RWPE1 (cell line): ENCODE data around the gene MOSMO.

Experiments used
- CTCF ChIA-PET: fragments of 350-600 bp; sonication (Branson Sonifier 250); formaldehyde crosslinking; extraction: SDS; loops from one replicate; lab custom pipeline; 2021; lab: Yijun Ruan, JAX
- POLR2A ChIA-PET: fragments of 400-600 bp; formaldehyde crosslinking; extraction: SDS; loops from one replicate; lab custom pipeline; 2020; ENCODE audit warnings: antibody characterized with exemption; ENCODE audit not compliant: low non-redundant PET; lab: Yijun Ruan, JAX
- DNase-seq: peaks from one replicate; pipeline ENCODE4 v3.0.0; 2012; ENCODE audit warnings: low spot score
- H3K27ac ChIP-seq: fragments of 450-650 bp; 2 replicates; pipeline ENCODE4 v1.5.1; 2017
- CTCF ChIP-seq: fragments of 450-650 bp; conservative IDR thresholded peaks from 2 replicates; pipeline ENCODE4 v1.5.1; 2017; ENCODE audit warnings: low read depth, mild to moderate bottlenecking

MOSMO gene

GRCh38 chr16:22005746-22006145, 2.2 kb upstream of the MOSMO start:
- POLR2A ChIA-PET = no interaction called here

GRCh38 chr16:22006636-22007035, 1.3 kb upstream of the MOSMO start:
- ChIA-PET CTCF (interaction anchor here (0.6 to 5.1 kb wide), 2 partner anchors 55 to 71 kb away, joined by 6 to 47 read pairs; no protein-coding TSS in a partner anchor), POLR2A (interaction anchor here (1.1 to 1.4 kb wide), 2 partner anchors 20 to 64 kb away, joined by 4 to 7 read pairs; no protein-coding TSS in a partner anchor)
- DNase-seq = no peak
- no peak for TF ChIP-seq CTCF
- H3K27ac ChIP-seq = no peak overlapping the region

More at GRCh38 chr16:22005746-22006145, 2.2 kb upstream of the MOSMO start:
- DNase-seq = no peak
- no peak overlapping the region for H3K27ac ChIP-seq
- TF ChIP-seq CTCF = no peak
- CTCF ChIA-PET = interaction anchor here (5.1 kb wide), 1 partner anchor 72 kb away, joined by 47 read pairs; no protein-coding TSS in a partner anchor

DNA sequence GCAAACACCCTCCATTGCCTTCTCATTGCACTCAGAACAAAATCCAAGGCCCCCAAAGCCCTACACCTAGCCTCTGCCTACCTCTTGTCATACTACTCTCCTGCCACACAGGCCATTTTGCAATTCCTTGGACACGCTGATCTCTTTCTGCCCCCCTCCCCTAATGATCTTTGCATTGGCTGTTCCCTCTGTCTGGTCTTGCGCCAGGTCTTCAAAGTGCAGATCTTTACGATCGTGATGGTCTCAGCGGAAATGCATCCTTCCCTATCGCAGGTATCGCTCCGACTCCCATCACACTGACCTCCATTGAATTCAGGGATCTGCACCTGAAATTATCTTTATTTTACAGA, 777 bp upstream of the MOSMO start:
- H3K27ac ChIP-seq = peak overlapping the region; percentile 78
- ChIA-PET POLR2A (interaction anchor here (1.1 to 1.4 kb wide), 2 partner anchors 19 to 64 kb away, joined by 4 to 7 read pairs; no protein-coding TSS in a partner anchor), CTCF (interaction anchor here (5.1 kb wide), 1 partner anchor 71 kb away, joined by 47 read pairs; no protein-coding TSS in a partner anchor)
- no peak for DNase-seq
- no peak for TF ChIP-seq CTCF

DNA sequence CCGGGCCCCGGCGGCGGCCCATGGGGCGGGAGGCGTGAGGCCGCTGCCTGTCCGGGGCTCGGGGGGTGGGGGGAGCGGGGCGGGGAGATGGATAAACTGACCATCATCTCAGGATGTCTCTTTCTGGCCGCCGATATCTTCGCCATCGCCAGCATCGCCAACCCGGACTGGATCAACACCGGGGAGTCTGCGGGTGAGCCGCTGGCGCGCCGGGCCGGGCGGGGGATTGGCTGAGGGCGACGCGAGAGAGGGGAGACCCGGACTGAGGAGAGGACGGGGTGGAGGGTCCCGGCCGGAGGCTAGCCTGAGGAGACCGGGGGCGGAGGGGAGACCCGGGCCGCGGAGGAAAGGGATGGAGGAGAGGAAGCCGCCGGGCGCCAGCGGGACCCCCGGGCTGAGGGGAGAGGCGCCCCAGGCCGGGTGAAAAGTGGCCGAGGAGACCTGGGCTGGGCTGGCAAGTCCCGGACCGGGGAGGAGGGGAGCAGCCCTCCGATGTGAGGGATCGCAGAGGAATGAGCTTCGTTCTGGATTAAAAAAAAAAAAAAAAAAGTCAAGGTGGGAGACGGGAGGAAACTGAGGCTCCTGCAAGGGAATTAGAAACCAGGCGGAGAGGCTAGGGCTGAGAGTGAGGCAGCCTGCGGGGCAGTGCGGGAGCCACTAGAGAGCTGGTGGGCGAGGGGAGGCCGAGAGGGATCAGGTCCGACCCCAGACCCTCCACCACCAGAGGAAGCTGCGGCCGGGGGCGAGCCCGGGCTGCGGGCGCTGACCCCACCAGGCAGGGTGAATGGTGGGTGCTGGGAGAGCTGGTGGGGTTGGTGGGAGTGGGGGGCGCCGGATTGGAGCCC, 526 bp downstream of the MOSMO start:
- CTCF ChIA-PET = interaction anchor here (0.5 to 5.1 kb wide), 4 partner anchors 11 to 69 kb away, joined by 3 to 47 read pairs (median 3); no protein-coding TSS in a partner anchor
- DNase-seq = peak; percentile 38
- TF ChIP-seq CTCF = no peak
- peak overlapping the region; percentile 78 for H3K27ac ChIP-seq
- POLR2A ChIA-PET = interaction anchor here (0.5 to 1.4 kb wide), 3 partner anchors 8 to 90 kb away, joined by 3 to 4 read pairs (median 3); no protein-coding TSS in a partner anchor

DNA sequence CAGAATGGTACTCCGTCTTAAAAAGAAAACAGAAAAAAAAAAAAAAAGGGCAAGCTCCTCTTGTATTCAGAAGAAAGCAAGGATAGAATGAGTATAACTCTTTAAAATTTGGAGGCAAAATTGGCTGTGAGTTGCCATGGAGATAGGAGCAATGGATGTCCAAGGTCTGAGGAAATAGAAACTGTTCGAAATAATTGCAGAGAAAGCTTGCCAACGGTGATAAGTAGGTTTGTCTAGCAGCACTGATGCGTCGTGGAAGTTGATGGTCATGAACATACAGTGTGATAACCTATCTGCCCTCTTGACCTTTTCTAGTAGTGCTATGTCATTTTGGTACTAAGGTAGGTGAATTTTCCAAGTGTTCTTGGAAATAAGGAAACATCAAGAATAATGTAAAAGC, 3.0 kb downstream of the MOSMO start:
- no peak for DNase-seq
- no peak overlapping the region for H3K27ac ChIP-seq
- TF ChIP-seq CTCF = no peak
- CTCF ChIA-PET = interaction anchor here (0.7 to 5.1 kb wide), 2 partner anchors 67 to 197 kb away, joined by 3 to 47 read pairs; no protein-coding TSS in a partner anchor
- POLR2A ChIA-PET = no interaction called here

DNA sequence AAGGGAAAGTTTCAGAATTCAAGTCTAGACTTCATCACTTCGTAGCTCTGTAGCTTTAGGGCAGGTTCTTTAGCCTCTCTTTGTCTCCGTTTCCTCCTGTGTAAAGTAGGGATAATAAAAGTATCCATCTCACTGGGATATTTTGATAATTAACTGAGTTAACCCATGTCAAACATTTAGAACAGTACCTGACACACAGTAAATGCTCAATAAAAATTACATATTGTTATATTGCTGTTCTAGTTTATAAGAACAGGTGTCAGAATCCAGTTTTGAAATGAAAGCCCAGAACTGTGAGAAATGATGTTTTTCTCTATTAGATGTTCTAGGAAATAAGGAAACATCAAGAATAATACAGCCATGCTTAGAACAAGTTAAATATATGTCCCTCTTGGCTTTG, 4.3 kb downstream of the MOSMO start:
- no peak for TF ChIP-seq CTCF
- no peak overlapping the region for H3K27ac ChIP-seq
- CTCF ChIA-PET = interaction anchor here (0.5 to 0.7 kb wide), 3 partner anchors 44 to 1069 kb away, joined by 3 read pairs; no protein-coding TSS in a partner anchor
- POLR2A ChIA-PET = no interaction called here
- no peak for DNase-seq
